HG02798 (cell line): ENCODE measurements around the gene DNM3.

ENCODE experiments used
- ATAC-seq: cut with Tn5 transposase; IDR thresholded peaks from one replicate; pipeline ENCODE4 v1.9.1; 2021; ENCODE audit warnings: mild to moderate bottlenecking; ENCODE audit not compliant: unreplicated experiment, poor library complexity

The DNM3 gene

DNA sequence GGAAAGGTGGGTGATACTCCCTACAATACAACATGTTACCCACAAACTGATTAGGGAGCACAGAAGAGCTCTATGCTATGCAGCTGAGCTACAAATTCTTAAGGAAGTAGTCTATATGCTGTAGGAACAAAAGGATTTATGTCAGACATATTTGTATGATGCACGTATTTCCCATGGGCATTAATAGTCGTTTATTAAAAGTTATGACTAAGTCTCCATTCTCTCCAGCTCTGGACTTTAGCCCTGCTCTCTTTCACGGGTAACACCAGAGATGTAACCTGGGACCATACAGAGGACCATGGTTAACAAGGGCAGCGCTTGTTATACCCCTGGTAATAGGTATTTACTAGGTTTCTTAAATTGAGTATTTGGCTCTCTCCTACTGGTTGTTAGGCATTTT lies 411.0 kb downstream of the DNM3 start:
- no peak for ATAC-seq

DNA sequence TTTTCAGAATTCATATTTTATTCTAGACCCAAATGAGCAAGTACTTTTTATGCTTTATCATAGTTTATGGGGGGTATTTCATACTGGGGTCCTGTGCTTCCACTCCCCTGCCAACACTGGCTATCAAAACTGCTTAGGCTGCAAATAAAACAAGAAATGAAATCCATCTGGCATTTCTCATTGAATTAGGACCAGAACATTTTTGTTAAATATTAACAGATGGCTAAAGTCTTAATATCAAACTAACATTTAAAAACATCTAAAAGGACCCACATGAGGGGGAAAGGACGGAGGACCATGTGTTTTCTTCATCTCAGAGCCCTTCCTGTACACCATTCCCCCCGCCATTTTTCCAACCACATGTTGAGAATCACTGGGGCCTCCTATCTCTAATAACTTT lies 411.7 kb downstream of the DNM3 start:
- no peak for ATAC-seq

DNA sequence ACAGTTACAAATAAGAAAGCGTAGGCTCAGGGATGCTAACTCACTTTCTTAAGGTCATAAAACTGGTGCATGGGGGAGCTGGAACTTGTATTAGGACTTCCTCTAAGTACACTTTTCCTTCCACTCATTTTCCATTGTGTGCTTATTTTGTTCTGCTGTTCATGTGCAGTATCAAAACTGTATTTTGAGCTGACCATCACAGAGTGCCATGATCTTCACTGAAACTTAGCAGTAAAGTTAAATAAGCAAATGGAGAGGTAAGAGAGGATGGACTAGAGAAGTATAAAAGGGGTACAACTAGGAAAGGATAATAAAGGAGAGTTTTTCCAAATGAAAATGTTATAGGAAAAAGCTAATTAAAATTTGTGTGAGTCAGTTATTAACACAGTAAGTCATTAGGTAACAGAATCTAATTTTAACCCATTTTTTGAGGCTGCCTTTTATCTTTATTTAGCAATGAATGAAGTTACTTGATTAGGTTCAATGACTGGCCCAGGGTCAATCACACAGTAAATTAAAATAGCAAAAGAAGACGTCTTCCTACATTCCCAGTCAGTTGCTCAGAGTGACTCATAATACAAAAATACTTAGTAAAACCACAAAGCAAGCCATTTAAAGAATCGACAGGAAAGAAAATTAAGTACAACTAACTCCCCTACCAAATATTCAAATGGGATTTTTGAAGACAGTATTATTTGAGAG lies 413.4 kb downstream of the DNM3 start:
- no peak for ATAC-seq

DNA sequence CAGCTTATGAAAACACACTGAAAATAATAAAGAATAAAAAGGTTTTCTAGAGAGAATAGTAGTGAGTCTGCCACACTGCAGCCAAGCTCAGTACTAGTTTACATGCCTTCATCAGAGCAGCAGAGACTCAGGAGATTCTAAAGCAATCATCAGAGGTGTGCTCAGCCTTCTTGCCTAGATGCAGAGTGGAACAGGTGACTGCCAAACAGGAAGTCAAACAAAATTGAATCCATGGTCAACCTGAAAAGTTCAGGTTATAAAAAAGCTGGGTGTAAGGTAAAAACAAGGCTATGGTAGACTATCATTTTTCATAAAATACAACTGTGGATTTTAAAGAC lies 413.9 kb downstream of the DNM3 start:
- no peak for ATAC-seq

DNA sequence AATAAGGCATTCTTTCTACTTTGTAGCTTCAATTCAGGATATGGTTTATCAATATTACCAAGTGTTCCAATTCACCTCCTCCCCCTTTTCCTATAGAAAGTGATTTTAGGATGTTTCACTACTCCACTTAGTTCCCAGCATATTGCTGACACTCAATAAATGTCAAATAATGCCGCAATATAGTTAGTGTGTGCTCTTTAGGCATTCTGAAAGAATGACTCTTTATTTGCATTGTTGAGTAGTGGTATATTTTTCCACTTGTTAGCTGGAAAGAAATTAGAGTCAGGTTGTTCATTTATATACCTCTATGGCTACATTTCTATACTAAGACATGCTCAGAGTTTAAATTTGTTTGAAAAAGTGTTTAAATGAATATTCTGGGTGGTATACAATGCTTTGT lies 424.6 kb downstream of the DNM3 start:
- ATAC-seq, result no peak

DNA sequence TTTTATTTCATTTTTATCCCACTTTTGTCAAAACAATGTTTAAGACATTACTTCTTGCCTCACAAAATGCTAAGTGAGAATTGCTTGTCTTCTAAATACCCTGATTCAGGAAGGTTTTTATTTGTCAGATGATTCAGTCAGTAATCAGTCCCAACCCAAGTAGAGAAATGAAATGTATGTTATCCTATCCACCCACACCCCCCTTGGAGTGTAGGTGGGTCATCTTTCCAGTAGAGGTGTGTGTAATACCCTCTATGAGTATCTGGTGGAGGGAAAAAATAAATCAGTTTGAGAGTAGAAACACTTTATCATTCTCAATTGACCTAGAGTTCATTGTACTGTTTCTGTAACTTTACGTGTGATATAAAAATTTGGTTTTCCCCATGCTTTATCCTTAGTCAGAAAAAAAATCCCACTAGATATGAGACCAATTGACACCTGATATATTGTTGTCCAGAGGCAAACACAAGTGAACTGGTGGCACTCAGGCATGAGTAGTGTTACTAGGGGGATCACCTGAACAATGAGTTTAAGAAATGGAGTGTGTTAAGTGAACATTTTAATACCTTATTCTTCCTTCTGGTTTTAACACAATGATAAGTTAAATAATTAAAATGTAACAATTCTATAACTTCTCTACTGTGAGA lies 425.4 kb downstream of the DNM3 start:
- no peak for ATAC-seq

DNA sequence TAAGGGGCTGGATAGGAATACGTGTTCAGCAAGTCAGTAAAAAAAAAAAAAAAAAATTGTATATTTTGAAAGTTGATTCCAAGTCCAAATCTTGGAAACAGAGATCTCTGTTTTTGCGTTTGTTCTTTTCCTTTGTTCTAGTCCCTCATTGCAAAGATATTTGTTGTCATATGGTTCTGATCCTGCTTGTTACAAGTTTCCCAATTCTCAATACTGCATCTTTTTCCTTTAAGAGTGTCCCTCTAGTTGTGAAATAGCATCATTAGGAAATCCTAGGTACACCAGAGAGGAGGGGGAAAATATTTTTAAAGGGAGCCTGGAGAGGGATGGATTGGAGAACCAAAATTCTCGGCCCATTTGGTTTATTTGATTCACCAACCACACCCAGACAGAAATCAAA lies 426.9 kb downstream of the DNM3 start:
- ATAC-seq, result no peak

DNA sequence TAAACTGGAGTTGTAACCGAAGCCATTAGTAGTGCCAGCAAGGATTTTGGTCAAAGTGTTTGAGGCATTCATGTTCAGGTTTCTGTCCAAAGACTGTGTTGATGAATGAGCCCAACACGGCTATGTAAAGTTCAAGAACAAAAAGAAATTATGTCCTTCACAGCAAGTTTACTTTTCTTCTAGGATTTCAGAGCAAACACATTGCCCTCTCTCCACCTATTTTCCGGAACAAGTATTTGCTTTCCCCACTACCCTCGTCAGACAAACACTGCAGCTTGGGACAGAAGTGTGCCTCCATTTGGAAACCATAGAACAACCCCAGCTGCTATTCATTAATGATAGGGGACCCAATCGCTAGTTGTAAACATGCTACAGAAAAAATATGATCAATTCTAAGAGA lies 427.8 kb downstream of the DNM3 start:
- ATAC-seq, result no peak

DNA sequence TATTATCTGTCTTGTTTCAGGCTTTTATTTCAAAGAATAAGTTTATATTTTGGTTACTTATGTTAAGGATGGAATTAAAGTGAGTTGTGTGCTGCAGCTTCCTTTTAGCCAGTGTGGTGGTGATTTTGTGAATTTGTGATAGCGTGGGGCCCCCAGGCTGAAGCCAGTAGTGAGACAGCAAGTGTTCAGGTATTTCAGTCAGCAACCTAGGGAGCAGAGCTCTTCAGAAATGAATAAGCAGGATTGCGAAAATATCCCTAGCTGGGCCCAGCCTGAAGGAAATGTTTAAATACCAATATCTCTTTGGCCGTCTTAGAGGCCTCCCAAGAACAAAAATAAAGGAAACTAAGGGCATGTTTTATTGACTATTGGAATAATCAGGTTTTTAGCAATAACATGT lies 428.3 kb downstream of the DNM3 start:
- ATAC-seq, result no peak

DNA sequence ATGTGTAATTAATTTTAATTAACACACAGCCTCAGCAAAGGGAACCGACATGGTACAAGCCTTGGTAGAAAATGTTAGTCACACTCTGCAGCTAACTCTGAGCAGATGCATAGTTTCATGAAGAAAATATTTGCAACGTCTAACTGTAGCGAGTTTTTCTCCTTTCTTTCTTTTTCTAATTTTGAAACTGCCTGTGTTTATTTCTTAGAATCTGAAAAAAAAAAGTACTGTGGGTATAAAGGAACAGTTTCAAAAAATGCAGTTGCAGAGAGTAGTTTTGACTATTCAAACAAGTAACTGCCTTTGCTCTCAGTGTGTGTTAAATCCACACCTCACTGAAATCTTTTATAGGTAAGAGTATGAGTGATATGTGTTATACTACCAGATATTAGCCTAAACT lies 429.3 kb downstream of the DNM3 start:
- ATAC-seq, result no peak

DNA sequence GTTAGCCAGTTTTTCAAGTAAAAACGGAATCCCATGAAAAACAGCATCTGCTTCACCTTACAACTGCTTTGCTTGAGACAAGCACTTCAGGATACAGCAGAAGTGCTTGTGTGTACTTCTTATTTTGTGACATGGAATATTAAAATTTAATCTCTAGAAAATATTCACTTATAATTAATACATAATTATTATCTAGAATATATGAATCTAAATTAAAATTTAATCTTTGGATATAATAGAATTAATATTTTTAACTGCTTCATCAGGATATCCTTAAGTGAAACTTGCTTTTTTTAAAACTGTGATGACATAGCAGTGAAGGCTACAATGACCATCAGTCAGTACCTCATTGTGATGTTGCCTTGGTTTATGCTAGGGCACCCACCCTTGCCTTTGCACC lies 430.8 kb downstream of the DNM3 start:
- no peak for ATAC-seq

DNA sequence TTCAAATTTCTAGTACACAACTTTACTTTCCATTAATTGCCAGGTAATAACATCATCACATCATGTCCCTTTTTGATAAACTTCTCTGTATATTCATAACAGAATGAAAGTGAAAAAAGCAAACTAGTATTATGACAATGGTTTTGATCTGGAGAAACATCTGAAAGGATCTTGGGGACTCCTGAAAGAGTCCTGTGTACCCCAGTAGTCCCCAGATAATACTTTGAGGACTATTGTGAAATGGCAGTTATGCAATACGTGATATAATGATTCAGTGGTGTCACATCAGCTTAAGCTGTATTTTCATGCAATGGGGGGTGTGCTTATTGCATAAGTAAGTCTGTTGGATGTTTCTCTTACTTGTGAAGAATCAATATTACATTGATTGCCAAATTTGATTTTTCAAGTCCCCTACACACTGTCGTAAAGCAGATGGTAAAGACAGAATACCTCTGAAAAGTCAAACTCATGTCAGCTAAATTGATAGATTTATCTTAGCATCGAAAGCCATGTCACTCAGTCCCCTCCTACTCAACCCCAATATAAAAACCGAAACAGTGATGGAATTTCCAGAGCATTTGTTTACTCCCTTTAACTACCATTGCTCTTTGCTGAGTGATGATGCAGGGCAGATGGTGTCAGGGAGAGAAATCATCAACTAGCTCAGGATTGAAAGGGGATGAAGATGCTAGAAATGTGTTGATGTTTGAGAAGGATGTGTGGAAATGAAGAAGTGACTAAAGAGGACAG lies 432.5 kb downstream of the DNM3 start:
- ATAC-seq, result no peak

DNA sequence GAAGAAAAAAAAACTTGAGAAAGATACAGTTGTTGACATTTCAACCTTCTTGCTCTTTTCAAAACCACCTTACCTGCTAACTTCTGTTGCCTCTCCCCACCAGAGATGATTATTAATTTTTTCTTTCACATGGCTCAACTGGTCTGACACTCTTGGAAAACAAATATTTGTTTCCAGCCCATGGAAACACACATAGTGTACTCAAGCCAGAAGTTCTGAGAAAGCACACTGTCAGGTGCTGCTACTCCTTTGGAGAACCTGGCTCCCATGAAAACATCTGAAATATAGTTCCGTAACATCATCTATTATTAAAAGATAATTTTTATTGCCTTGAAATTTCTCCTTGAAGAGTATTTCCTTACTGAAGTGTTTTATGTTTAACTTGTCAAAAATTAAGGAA lies 434.2 kb downstream of the DNM3 start:
- no peak for ATAC-seq

DNA sequence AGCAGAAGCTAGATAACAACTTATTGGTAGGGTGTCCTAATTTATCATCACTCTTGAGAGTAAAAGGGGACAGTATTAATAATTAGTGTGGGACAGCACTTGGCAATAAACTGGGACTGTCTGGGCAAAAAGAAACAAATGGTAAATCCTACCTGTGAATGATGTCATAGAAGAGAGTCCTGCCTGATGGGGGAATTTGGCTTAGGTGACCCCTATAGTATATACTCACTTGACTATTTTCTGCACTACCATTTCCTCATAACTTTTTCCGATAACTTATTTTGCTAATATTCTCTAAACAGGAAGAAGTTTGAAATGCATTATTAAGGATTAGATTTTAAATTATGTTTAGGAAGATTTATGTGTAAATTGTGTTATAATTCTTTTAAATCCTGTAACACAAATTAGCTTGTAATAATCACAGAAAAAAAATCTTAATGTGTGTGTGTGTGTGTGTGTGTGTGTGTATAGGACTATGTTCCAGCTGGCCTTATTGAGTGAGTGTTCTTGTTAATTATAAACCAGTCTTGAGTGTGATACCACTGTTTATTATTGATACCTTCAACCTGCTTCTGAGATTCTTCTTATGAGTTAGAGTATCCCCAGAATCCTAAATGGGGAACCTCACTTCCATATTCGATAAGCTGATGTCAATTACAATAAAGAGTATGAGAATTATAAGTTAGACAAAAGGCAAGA lies 435.0 kb downstream of the DNM3 start:
- no peak for ATAC-seq

DNA sequence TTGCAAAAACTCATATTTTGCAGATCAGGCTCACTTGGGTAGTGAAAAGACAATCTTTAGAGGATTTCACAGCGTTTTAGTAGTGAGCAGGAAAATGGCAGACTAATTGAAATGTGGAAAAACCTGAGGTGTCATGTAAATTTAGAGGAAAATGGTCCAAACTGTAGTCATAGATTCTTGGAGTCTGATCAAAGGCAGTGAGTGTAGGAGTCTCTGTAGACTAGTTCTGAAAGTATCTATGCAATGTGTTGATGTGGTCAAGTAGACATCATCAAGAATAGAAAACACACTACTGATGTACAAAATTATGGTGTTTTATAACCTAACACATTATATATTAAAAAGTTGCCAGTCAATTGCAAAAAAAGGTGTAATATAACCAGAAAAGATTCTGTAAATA lies 436.0 kb downstream of the DNM3 start:
- no peak for ATAC-seq

DNA sequence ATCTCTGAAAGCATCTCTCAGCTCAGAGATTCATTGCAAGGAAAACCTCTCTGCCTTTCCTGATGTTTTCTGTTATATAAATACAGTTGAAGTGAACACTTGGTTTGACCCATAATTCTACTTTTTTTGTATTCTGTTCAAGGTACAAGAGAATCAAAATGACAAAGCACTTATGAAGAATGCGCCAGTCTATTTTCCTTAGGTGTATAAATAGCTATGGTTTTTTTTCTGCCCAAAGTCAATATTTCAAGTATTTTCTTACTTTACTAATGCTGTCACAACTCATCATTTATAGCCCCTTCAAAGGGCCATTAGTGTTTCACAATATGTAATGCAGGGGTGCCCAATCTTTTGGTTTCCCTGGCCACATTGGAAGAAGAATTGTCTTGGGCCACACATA lies 436.7 kb downstream of the DNM3 start:
- no peak for ATAC-seq

DNA sequence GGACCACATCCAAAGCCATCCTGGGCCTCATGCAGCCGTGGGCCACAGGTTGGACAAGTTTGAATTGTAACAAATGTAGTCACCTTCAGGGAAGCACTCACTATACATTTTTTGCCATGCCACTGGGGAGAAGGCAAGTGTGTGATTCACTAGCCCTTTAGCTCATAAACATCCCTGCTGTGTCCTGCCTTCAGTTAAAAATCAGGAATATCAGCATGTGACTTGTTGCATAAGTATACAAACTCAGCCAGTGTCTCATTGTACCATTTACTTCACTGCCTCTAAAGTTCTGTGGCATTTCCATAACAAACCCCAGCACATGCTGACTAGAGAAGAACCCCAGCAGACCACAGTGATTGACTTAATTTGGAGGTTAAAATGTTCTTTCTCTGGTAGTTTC lies 437.2 kb downstream of the DNM3 start:
- no peak for ATAC-seq

DNA sequence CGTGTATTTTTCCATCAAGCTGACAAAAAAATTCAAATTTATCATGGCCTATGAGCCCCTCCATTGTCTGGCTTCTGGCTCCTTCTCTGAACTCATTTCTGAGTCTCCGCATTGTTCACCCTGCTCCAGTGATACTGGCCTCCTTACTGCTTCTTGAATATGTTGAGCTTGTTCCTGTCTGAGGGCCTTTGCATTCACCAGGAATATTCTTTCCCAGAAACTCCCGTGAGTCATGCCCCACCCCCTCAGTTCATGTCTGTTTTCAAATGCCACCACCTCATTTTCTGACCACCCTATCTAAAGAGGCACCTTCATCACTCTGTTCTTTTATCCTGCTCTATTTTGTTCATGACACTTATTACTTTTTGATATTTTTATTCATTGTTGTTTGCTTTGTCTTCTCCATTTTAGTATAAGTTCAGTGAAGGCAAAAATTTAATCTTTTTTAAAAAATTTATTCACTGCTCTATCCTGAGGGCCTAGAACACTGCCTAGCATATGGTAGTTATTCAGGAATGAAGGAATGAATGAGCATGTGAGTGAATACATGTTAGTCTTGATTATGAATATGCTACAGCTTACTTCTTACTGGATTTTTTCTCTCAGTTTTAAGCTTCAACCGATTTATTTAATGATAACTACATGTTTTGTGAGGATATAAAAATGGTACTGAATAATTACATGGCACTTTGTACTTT lies 438.8 kb downstream of the DNM3 start:
- no peak for ATAC-seq

DNA sequence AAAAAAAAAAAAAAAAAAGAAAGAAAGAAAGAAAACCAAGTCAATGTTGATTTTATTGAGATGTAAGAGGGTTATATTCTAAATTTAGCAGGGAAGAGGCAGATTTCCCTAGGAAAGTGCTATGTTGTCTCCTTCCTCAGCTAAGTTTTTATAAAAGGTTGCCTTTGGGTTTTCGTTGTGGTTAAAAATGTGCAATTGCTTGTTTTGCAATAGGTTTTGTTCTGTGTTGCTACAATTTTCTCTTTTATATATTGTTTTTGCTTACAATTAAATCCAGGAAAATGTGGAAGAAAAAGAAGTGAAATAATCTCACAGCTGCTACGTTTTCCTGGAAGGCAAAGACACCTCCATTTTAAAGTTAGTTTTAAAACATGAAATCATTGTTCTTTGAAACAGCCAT lies 442.5 kb downstream of the DNM3 start:
- ATAC-seq, result no peak

DNA sequence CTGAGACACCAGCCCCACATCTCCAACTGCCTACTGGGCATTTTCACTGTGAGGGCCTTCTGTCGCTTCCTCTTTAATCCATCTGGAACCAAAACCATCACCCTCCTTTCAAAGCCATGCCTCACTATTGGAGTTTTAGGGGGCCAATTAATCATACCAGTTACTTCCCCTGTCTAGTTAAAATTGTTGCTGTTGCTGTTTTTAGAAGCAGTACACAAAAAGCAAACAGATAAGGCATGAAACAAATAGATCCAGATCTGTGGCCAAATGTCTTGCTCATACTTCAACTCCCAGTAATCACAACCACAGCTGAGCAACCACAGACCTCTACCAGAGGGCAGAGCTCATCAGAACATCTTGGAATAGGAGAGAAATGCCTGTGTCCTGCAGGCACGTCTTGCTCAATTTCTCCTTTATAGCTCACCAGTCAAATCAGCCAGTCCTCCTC lies 445.4 kb downstream of the DNM3 start:
- no peak for ATAC-seq

DNA sequence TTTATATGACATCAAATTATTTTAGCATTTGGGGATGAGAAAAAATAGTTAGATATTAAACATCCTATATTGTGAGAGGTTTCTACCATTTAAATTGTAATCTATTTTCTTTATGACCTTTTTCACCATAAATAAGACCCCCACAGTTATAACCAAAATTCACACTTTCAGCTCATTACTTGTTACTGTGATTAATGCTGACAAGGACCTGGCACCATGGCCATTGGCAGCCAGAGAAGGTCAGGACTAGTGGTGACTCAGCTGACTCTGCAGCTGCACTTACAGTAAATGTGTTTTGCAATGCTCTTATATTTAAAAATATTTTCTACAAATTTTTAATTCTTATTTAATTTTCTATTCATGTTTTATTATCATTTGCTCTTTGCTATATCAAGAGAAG lies 445.9 kb downstream of the DNM3 start:
- ATAC-seq, result no peak
